Kidney (tissue), 14 donors: Measurements from ENCODE around the gene ACKR3. TPM values are rescaled to one million over a fixed set of nuclear protein-coding genes. Genes with fewer than 3 reads are reported as not detected.

Experiments
- DNase-seq, 5 donors: peaks; one replicate each; pipeline ENCODE4 v3.0.0-alpha.2; 2013 to 2020
- FAIRE-seq: peaks from 2 replicates; lab custom pipeline; 2012; peaks lifted over from hg19 to GRCh38; lab: Jason Lieb, UNC
- H3K27ac ChIP-seq, 2 donors: one replicate each; pipeline ENCODE4 v1.7.0; 2013; ENCODE audit warnings: low read depth in 2 of 2, low read length in 2 of 2, inconsistent platforms in 1 of 2
- H3K27me3 ChIP-seq: one replicate; pipeline ENCODE4 v1.7.1; 2013; ENCODE audit warnings: low read length, inconsistent platforms; ENCODE audit not compliant: control insufficient read depth, insufficient read depth
- H3K36me3 ChIP-seq, 3 donors: one replicate each; pipeline versions ENCODE4 v1.7.0 to v1.7.1; 2013; ENCODE audit warnings: low read length in 3 of 3, control low read depth in 1 of 3, inconsistent platforms in 1 of 3; ENCODE audit not compliant: insufficient read depth in 3 of 3, control insufficient read depth in 2 of 3
- H3K4me1 ChIP-seq, 3 donors: one replicate each; pipeline versions ENCODE4 v1.7.0 to v1.7.1; 2013; ENCODE audit warnings: low read length in 3 of 3, inconsistent platforms in 1 of 3, low read depth in 1 of 3; ENCODE audit not compliant: control insufficient read depth in 2 of 3, insufficient read depth in 2 of 3
- H3K4me3 ChIP-seq, 3 donors: one replicate each; pipeline versions ENCODE4 v1.7.0 to v1.8.1; 2013; ENCODE audit warnings: low read length in 3 of 3, control low read depth in 1 of 3, inconsistent platforms in 1 of 3
- H3K9ac ChIP-seq, 3 donors: one replicate each; pipeline versions ENCODE4 v1.7.0 to v1.7.1; 2013; ENCODE audit warnings: low read length in 3 of 3, control low read depth in 1 of 3, inconsistent platforms in 1 of 3
- H3K9me3 ChIP-seq, 3 donors: one replicate each; pipeline versions ENCODE4 v1.7.0 to v1.7.1; 2013; ENCODE audit warnings: low read length in 3 of 3, control low read depth in 1 of 3, inconsistent platforms in 1 of 3; ENCODE audit not compliant: control insufficient read depth in 2 of 3, insufficient read depth in 1 of 3
- CTCF ChIP-seq: IDR thresholded peaks from 3 replicates; pipeline ENCODE4 v1.5.1; 2012; ENCODE audit warnings: mild to moderate bottlenecking, moderate library complexity, borderline replicate concordance; ENCODE audit not compliant: insufficient read depth; ENCODE audit errors: extremely low read depth
- intact Hi-C: fragments of 100-400 bp; cut with DNase I; formaldehyde crosslinking; loops from one replicate; pipeline ENCODE4 v1.11.1; 2022
- polyA plus RNA-seq: library from polyadenylated mRNA; stranded (reverse); fragments of 350-450 nt; fragmentation: Illumina TruSeq; extraction: RNeasy Lipid Tissue Mini Kit (QIAGEN cat#74804); gene quantifications from one replicate; pipeline ENCODE4 v1.2.3, GENCODE V29; 2014; ENCODE audit warnings: low read depth, low replicate concordance; ENCODE audit not compliant: insufficient read depth
- total RNA-seq: library from RNA; stranded (reverse); fragmentation: NEBNext Ultra II Directional; extraction: Animal tissue kit (Norgen Biotek cat#: 25700); gene quantifications from one replicate; pipeline ENCODE4 v1.2.1, GENCODE V29; 2021
- donor health status: control.
- donor health status: control.
- donor health status: control.
- donor health status: control.
- donor health status: control.
- donor health status: DM: yes; HTN: yes; CAD: no.
- donor health status: Normal renal cell carcinoma (clear cell type).

The ACKR3 gene
- total and polyA plus RNA-seq, 2 donors from 2014 or later: 6.9 to 8.7 TPM

- Histone ChIP-seq H3K9ac (no peak overlapping the region), H3K4me1 (no peaks in the 10 kb centered on the region), H3K36me3 (no peaks in the 10 kb centered on the region), H3K27me3 (no peaks in the 10 kb centered on the region), H3K4me3 (no peak overlapping the region), H3K9me3 (peaks cover 0 to 6% (median 0%) of the 10 kb centered on the region in 3 donors), H3K27ac (no peak overlapping the region)
- no peak for DNase-seq
- FAIRE-seq: no peak
- intact Hi-C loops: no loop called here
- TF ChIP-seq CTCF: no peak
Observed at GRCh38 chr2:236552581-236553363, 16.9 kb upstream of the ACKR3 start.

GRCh38 chr2:236553522-236553921, 16.1 kb upstream of the ACKR3 start:
- H3K27ac ChIP-seq: no peak overlapping the region
- H3K36me3 ChIP-seq: no peaks in the 10 kb centered on the region
- intact Hi-C loops: no loop called here
- H3K9ac ChIP-seq: no peak overlapping the region
- no peak for TF ChIP-seq CTCF
- H3K27me3 ChIP-seq: no peaks in the 10 kb centered on the region
- DNase-seq: no peak
- no peak for FAIRE-seq
- no peaks in the 10 kb centered on the region for H3K4me1 ChIP-seq
- peaks cover 0 to 4% (median 0%) of the 10 kb centered on the region in 3 donors for H3K9me3 ChIP-seq
- no peak overlapping the region for H3K4me3 ChIP-seq

GRCh38 chr2:236554629-236555282, 14.9 kb upstream of the ACKR3 start:
- Histone ChIP-seq H3K36me3 (no peaks in the 10 kb centered on the region), H3K4me3 (no peak overlapping the region), H3K27ac (no peak overlapping the region), H3K27me3 (no peaks in the 10 kb centered on the region), H3K9me3 (peaks cover 0 to 4% (median 0%) of the 10 kb centered on the region in 3 donors), H3K9ac (no peak overlapping the region), H3K4me1 (no peaks in the 10 kb centered on the region)
- no peak for FAIRE-seq
- intact Hi-C loops: no loop called here
- DNase-seq: no peak
- no peak for TF ChIP-seq CTCF
